HepG2 (cell line): ENCODE measurements around the gene PCGF5. TPM values are rescaled to one million over a fixed set of nuclear protein-coding genes. Genes with fewer than 3 reads are reported as not detected.

Experiments used
- ATAC-seq: fragments of 200-7000 bp; cut with Tn5 transposase; 3 replicates; pipeline ENCODE4 v1.9.1; 2020; ENCODE audit warnings: mild to moderate bottlenecking, moderate library complexity
- BruUV-seq: library from RNA; stranded (reverse); fragments of 400-500 nt; replicated peaks from 2 replicates; lab custom pipeline; 2021; lab: Mats Ljungman, UMichigan
- CTCF ChIA-PET: fragments of 300-600 bp; formaldehyde crosslinking; extraction: SDS; loops from one replicate; lab custom pipeline; 2021; ENCODE audit warnings: low total read pairs, inconsistent platforms, low intra/inter-chr PET ratio; lab: Yijun Ruan, JAX
- POLR2A ChIA-PET: fragments of 350-600 bp; sonication (Branson Sonifier 250); formaldehyde crosslinking; loops from one replicate; lab custom pipeline; 2020; ENCODE audit warnings: antibody characterized with exemption, inconsistent platforms; lab: Yijun Ruan, JAX
- DNase-seq: peaks from one replicate; pipeline ENCODE4 v3.0.0-alpha.2; 2015; ENCODE audit warnings: low spot score
- FAIRE-seq: peaks from 3 replicates; lab custom pipeline; 2011; peaks lifted over from hg19 to GRCh38; lab: Jason Lieb, UNC
- H2AFZ ChIP-seq: one replicate; pipeline ENCODE4 v1.6.1; 2011; ENCODE audit warnings: low read length, inconsistent platforms
- H3K27ac ChIP-seq: fragments of 300-600 bp; 3 replicates; pipeline ENCODE4 v1.8.0; 2011; ENCODE audit warnings: mixed run types, mild to moderate bottlenecking, mixed read lengths, low read length, inconsistent platforms; ENCODE audit not compliant: insufficient read depth; ENCODE audit errors: extremely low read length
- H3K27me3 ChIP-seq, 2 experiments: fragments of 200-600 bp in 1 of 2; 2 replicates in 1 of 2; 3 replicates in 1 of 2; pipeline versions ENCODE4 v1.6.0 to v1.8.0; 2011; ENCODE audit warnings: low read length in 2 of 2, mild to moderate bottlenecking in 2 of 2, moderate library complexity in 2 of 2, inconsistent platforms in 1 of 2; ENCODE audit not compliant: insufficient read depth in 2 of 2, control insufficient read depth in 1 of 2
- H3K36me3 ChIP-seq, 2 experiments: fragments of 200-600 bp in 1 of 2; replicated peaks in 1 of 2; 2 replicates in 1 of 2; 3 replicates in 1 of 2; pipeline versions ENCODE4 v1.5.1 to v1.8.0; 2011; ENCODE audit warnings: low read length in 2 of 2, inconsistent platforms in 1 of 2; ENCODE audit not compliant: insufficient read depth in 2 of 2, control insufficient read depth in 1 of 2
- H3K4me1 ChIP-seq: 2 replicates; pipeline ENCODE4 v1.5.1; 2012; ENCODE audit warnings: low read length, inconsistent platforms; ENCODE audit not compliant: insufficient read depth
- H3K4me2 ChIP-seq: 2 replicates; pipeline ENCODE4 v1.6.0; 2011; ENCODE audit warnings: low read depth, low read length, inconsistent platforms
- H3K4me3 ChIP-seq, 3 experiments: fragments of 200-600 bp in 1 of 3; sonication (generic), shearing (Covaris generic) in 1 of 3; replicated peaks in 1 of 3; 2 replicates each; pipeline ENCODE4 v1.5.1; 2011 to 2016; ENCODE audit warnings: low read length in 3 of 3, inconsistent platforms in 2 of 3, low read depth in 2 of 3, mild to moderate bottlenecking in 2 of 3, control low read depth in 1 of 3, mixed read lengths in 1 of 3; ENCODE audit not compliant: insufficient read depth in 1 of 3
- H3K79me2 ChIP-seq: one replicate; pipeline ENCODE4 v1.6.1; 2011; ENCODE audit warnings: low read length, inconsistent platforms; ENCODE audit not compliant: insufficient read depth
- H3K9ac ChIP-seq: 2 replicates; pipeline ENCODE4 v1.6.0; 2011; ENCODE audit warnings: mild to moderate bottlenecking, low read depth, low read length, inconsistent platforms; ENCODE audit not compliant: insufficient read depth
- H3K9me3 ChIP-seq: 2 replicates; pipeline ENCODE4 v1.5.1; 2012; ENCODE audit warnings: mild to moderate bottlenecking, low read length
- H4K20me1 ChIP-seq: 2 replicates; pipeline ENCODE4 v1.6.0; 2011; ENCODE audit warnings: inconsistent platforms, mild to moderate bottlenecking, low read length, moderate library complexity; ENCODE audit not compliant: insufficient read depth
- BCL6 ChIP-seq: IDR thresholded peaks from 2 replicates; pipeline ENCODE4 v1.6.1; 2016; ENCODE audit warnings: missing genetic modification reagents, missing compliant biosample characterization
- EP300 ChIP-seq, 3 experiments: sonication (generic) in 1 of 3; formaldehyde crosslinking in 1 of 3; IDR thresholded peaks; 2 replicates each; pipeline versions ENCODE4 v1.5.1 to v1.6.1; 2011 to 2020; ENCODE audit warnings: low read depth in 2 of 3, low read length in 2 of 3, borderline replicate concordance in 1 of 3, improper control_type of control experiment in 1 of 3, mild to moderate bottlenecking in 1 of 3, missing genetic modification reagents in 1 of 3, moderate library complexity in 1 of 3
- HMGXB3 ChIP-seq: sonication (generic); formaldehyde crosslinking; IDR thresholded peaks from 2 replicates; pipeline ENCODE4 v1.4.0; 2020; ENCODE audit warnings: missing genetic modification reagents, borderline replicate concordance
- MBD4 ChIP-seq: IDR thresholded peaks from 2 replicates; pipeline ENCODE4 v1.6.1; 2012; ENCODE audit warnings: low read length, inconsistent platforms, borderline replicate concordance
- RBFOX2 ChIP-seq: fragments of 200-400 bp; formaldehyde crosslinking; IDR thresholded peaks from 2 replicates; pipeline ENCODE4 v1.6.1; 2017; ENCODE audit warnings: low read depth, mild to moderate bottlenecking, low read length
- REPIN1 ChIP-seq: sonication (generic); formaldehyde crosslinking; IDR thresholded peaks from 2 replicates; pipeline ENCODE4 v1.8.0; 2022; ENCODE audit warnings: missing genetic modification reagents, low read depth, mild to moderate bottlenecking, borderline replicate concordance
- SETDB1 ChIP-seq: sonication (generic); formaldehyde crosslinking; IDR thresholded peaks from 2 replicates; pipeline ENCODE4 v1.5.1; 2020; ENCODE audit warnings: missing genetic modification reagents, mild to moderate bottlenecking, borderline replicate concordance
- TSC22D2 ChIP-seq: sonication (generic); formaldehyde crosslinking; IDR thresholded peaks from 2 replicates; pipeline ENCODE4 v1.5.1; 2020; ENCODE audit warnings: missing genetic modification reagents, mild to moderate bottlenecking, borderline replicate concordance
- ZNF143 ChIP-seq: sonication (generic); formaldehyde crosslinking; IDR thresholded peaks from 2 replicates; pipeline ENCODE4 v1.4.0; 2020; ENCODE audit warnings: missing genetic modification reagents
- ZNF20 ChIP-seq: sonication (generic); formaldehyde crosslinking; IDR thresholded peaks from 2 replicates; pipeline ENCODE4 v1.4.0; 2020; ENCODE audit warnings: mild to moderate bottlenecking, moderate library complexity, missing genetic modification reagents
- ZNF7 ChIP-seq: IDR thresholded peaks from 2 replicates; pipeline ENCODE4 v1.6.1; 2016; ENCODE audit warnings: missing biosample characterization, missing genetic modification reagents
- ZNF792 ChIP-seq: IDR thresholded peaks from 2 replicates; pipeline ENCODE4 v1.6.1; 2016
- ZNF850 ChIP-seq: sonication (generic); formaldehyde crosslinking; conservative IDR thresholded peaks from 2 replicates; pipeline ENCODE4 v1.9.0; 2021; ENCODE audit warnings: mild to moderate bottlenecking, missing genetic modification reagents
- WGBS: methylation state at CpG from one replicate; pipeline ENCODE4 v1.1.6; 2017; ENCODE audit warnings: low lambda C conversion rate; 5-methylcytosine and 5-hydroxymethylcytosine counted together
- in situ Hi-C: cut with HindIII; loops from 2 replicates; pipeline ENCODE4 v1.10.0; 2017; ENCODE audit warnings: low pct_unique_long_range_greater_than_20kb; ENCODE audit not compliant: extremely low pct_ligation_motif_present
- intact Hi-C: fragments of 100-400 bp; cut with micrococcal nuclease; formaldehyde crosslinking; loops from one replicate; pipeline ENCODE4 v1.10.0; 2022; ENCODE audit not compliant: unreplicated experiment
- polyA plus RNA-seq, 8 experiments: library from polyadenylated mRNA; depleted of rRNA in 3 of 8; stranded (reverse) in 7 of 8; unstranded in 1 of 8; fragments of >200 nt; fragmentation: Illumina TruSeq in 4 of 8; extraction: Trizol in 4 of 8; gene quantifications; 2 replicates each; pipeline versions ENCODE4 v1.2.1 to v1.2.3, GENCODE V29; 2011 to 2016; ENCODE audit warnings: low read depth in 4 of 8, missing spikeins in 1 of 8, mixed read lengths in 1 of 8; ENCODE audit not compliant: insufficient read depth in 1 of 8
- total RNA-seq, 5 experiments: library from RNA; depleted of rRNA; stranded (reverse); fragments of >200 nt; fragmentation: Illumina TruSeq; extraction: Trizol; gene quantifications; 2 replicates each; pipeline ENCODE4 v1.2.3, GENCODE V29; 2016; ENCODE audit warnings: low read depth in 1 of 5
- TF ChIP-seq, protein P1 (sequence below): sonication (generic); formaldehyde crosslinking; IDR thresholded peaks from 2 replicates; pipeline ENCODE4 v1.5.1; 2020; ENCODE audit warnings: missing genetic modification reagents, mild to moderate bottlenecking, borderline replicate concordance

Gene PCGF5
- total and polyA plus RNA-seq, 2 of the 13 experiments (the other 11 are each of a cell fraction or from before 2014, with no cell fraction given), result 61.3 to 138 TPM

DNA sequence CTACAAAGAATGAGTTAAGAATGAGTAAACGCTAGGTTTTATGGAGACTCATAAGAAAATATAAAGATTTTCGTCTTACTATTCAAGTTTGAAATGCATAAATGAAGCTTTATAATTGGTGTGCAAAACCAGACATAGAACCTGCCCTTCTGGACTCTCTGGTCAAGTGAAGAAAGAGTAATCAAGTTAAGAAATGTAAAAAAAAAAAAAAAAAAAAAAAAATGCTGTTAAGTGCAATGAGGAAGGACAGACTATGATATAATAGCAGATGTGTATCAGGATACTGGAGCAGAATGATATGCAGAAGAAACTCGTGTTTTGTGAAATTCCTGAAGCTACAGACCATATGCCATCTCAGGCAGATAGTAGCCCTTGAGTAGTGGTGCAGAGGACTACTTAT, 5.6 kb downstream of the PCGF5 start:
- no peak overlapping the region for H2AFZ ChIP-seq
- no TSS peak for BruUV-seq
- peaks cover 9 to 18% of the 10 kb centered on the region in 2 experiments; a peak in 4 of 5 replicates for H3K36me3 ChIP-seq
- H3K27me3 ChIP-seq, result no peaks in the 10 kb centered on the region
- H3K4me2 ChIP-seq, result peak overlapping the region; percentile 43
- FAIRE-seq (no peak), DNase-seq (no peak), ATAC-seq (no peak)
- TF ChIP-seq BCL6 (CRISPR knock-in tag), result no peak
- no peak for TF ChIP-seq SETDB1 (CRISPR knock-in tag)
- no peak for TF ChIP-seq REPIN1 (CRISPR knock-in tag)
- TF ChIP-seq HMGXB3 (CRISPR knock-in tag), result no peak
- no peak for TF ChIP-seq ZNF20 (CRISPR knock-in tag)
- TF ChIP-seq EP300 (IDR thresholded peaks at IDR 0.05; ENCODE audit: low read depth in 2 of 2, low read length in 2 of 2), result no peak
- no peak for TF ChIP-seq EP300 (CRISPR knock-in tag; IDR thresholded peaks at IDR 0.05; ENCODE audit: borderline replicate concordance)
- TF ChIP-seq, protein P1, sequence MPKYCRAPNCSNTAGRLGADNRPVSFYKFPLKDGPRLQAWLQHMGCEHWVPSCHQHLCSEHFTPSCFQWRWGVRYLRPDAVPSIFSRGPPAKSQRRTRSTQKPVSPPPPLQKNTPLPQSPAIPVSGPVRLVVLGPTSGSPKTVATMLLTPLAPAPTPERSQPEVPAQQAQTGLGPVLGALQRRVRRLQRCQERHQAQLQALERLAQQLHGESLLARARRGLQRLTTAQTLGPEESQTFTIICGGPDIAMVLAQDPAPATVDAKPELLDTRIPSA (CRISPR knock-in tag), result no peak
- no peak for TF ChIP-seq ZNF850 (CRISPR knock-in tag)
- TF ChIP-seq ZNF7 (CRISPR knock-in tag), result no peak
- TF ChIP-seq TSC22D2 (CRISPR knock-in tag), result no peak
- TF ChIP-seq RBFOX2, result no peak
- TF ChIP-seq ZNF143 (CRISPR knock-in tag), result no peak
- no peak for TF ChIP-seq ZNF792 (CRISPR knock-in tag)
- no peak for TF ChIP-seq MBD4
- H3K27ac ChIP-seq, result no peak overlapping the region
- H3K4me1 ChIP-seq, result peaks cover 64% of the 10 kb centered on the region
- 91% methylated on average over 3 of the region's 3 CpGs for WGBS
- POLR2A ChIA-PET, result interaction anchor here (0.8 kb wide), 1 partner anchor 62 kb away, joined by 3 read pairs; no protein-coding TSS in a partner anchor
- no peak overlapping the region for H3K9ac ChIP-seq
- H4K20me1 ChIP-seq, result peaks cover 44% of the 10 kb centered on the region
- H3K79me2 ChIP-seq, result peaks cover 87% of the 10 kb centered on the region
- H3K9me3 ChIP-seq, result no peaks in the 10 kb centered on the region
- in situ Hi-C loops (no loop called here), intact Hi-C loops (no loop called here)
- H3K4me3 ChIP-seq, result no peak overlapping the region
- CTCF ChIA-PET, result no interaction called here
